ENCODE data around the gene CCNT1. TPM values are rescaled to one million over a fixed set of nuclear protein-coding genes. Genes with fewer than 3 reads are reported as not detected.
"Not testable (repeated sequence)": the region's sequence is repeated elsewhere in the genome, so short reads cannot be mapped to it uniquely, and the experiment has no call there.

The CCNT1 gene
- total RNA-seq, 1 donor from 2014 or later, result 51.5 TPM

GRCh38 chr12:48659863-48660262, 56.6 kb downstream of the CCNT1 start:
- DNase-seq (ENCODE audit: low spot score) (no peak), ATAC-seq (no peak)
- intact Hi-C loops (cut with DNase I), result no loop called here

- intact Hi-C loops (cut with DNase I), result no loop called here
- no peak for DNase-seq (ENCODE audit: low spot score)
- no peak for ATAC-seq
Observed at GRCh38 chr12:48651681-48652080, 64.8 kb downstream of the CCNT1 start.

GRCh38 chr12:48645354-48645753, 71.2 kb downstream of the CCNT1 start:
- intact Hi-C loops (cut with DNase I); DNase-seq (ENCODE audit: low spot score); ATAC-seq: not testable (repeated sequence)

- intact Hi-C loops (cut with DNase I), result no loop called here
- ATAC-seq (no peak), DNase-seq (ENCODE audit: low spot score) (no peak)
Observed at GRCh38 chr12:48643011-48643410, 73.5 kb downstream of the CCNT1 start.

- DNase-seq (ENCODE audit: low spot score); ATAC-seq; intact Hi-C loops (cut with DNase I): not testable (repeated sequence)
Observed at GRCh38 chr12:48641752-48642555, 74.6 kb downstream of the CCNT1 start.

GRCh38 chr12:48640854-48641253, 75.7 kb downstream of the CCNT1 start:
- no peak for DNase-seq (ENCODE audit: low spot score)
- intact Hi-C loops (cut with DNase I), result no loop called here
- ATAC-seq, result no peak

GRCh38 chr12:48640428-48640827, 76.1 kb downstream of the CCNT1 start:
- no peak for DNase-seq (ENCODE audit: low spot score)
- no peak for ATAC-seq
- intact Hi-C loops (cut with DNase I), result no loop called here

Small RNAs within 50 kb of the gene (microRNA-seq; reads per million reads assigned to microRNA genes)
- gene MIR1291, result 1.4 reads per million

Other genes with a start within 250 kb of the CCNT1 start
- 1.1 TPM for gene ANP32D, start 244.1 kb downstream of the CCNT1 start, total RNA-seq
- 2.4 TPM for gene C12orf54, start 234.2 kb downstream of the CCNT1 start, total RNA-seq
- 0.40 TPM for gene OR8S1, start 191.1 kb downstream of the CCNT1 start, total RNA-seq
- not detected for gene LALBA, start 146.7 kb downstream of the CCNT1 start, total RNA-seq
- 27.0 TPM for gene KANSL2, start 34.5 kb downstream of the CCNT1 start, total RNA-seq
- gene ADCY6, start 72.4 kb upstream of the CCNT1 start, total RNA-seq, result 75.9 TPM
- gene CACNB3, start 101.8 kb upstream of the CCNT1 start, total RNA-seq, result 24.1 TPM
- gene DDX23, start 135.5 kb upstream of the CCNT1 start, total RNA-seq, result 60.2 TPM
- 4.5 TPM for gene RND1, start 149.2 kb upstream of the CCNT1 start, total RNA-seq
- 17.8 TPM for gene FKBP11, start 208.8 kb upstream of the CCNT1 start, total RNA-seq
- gene ARF3, start 240.8 kb upstream of the CCNT1 start, total RNA-seq, result 112 TPM